Activated gamma-delta T cell (primary cell): ENCODE results near the gene HDHD3.

Experiments
- DNase-seq: peaks from one replicate; lab custom pipeline; 2025; lab: John Stamatoyannopoulos, UW

HDHD3 gene

DNA sequence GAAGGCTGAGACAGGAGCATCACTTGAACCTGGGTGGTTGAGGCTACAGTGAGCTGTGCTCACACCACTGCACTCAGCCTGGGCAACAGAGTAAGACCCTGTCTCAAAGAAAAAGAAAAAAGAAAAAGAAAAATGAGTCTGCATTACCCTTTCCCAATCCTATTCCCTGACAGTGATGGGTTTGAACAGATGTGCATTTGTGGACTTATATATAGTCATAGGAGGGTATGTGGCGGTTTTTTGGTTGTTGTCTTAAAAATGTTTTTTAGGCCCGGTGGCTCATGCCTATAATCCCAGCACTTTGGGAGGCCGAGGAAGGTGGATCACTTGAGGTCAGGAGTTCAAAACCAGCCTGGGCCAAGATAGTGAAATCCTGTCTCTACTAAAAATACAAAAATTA lies 13.4 kb downstream of the HDHD3 start:
- DNase-seq = no peak

GRCh38 chr9:113361304-113362018 lies 15.3 kb downstream of the HDHD3 start:
- no peak for DNase-seq

- no peak for DNase-seq
Measured at GRCh38 chr9:113360242-113360842, 16.4 kb downstream of the HDHD3 start.

- no peak for DNase-seq
Measured at GRCh38 chr9:113359385-113359784, 17.4 kb downstream of the HDHD3 start.

DNA sequence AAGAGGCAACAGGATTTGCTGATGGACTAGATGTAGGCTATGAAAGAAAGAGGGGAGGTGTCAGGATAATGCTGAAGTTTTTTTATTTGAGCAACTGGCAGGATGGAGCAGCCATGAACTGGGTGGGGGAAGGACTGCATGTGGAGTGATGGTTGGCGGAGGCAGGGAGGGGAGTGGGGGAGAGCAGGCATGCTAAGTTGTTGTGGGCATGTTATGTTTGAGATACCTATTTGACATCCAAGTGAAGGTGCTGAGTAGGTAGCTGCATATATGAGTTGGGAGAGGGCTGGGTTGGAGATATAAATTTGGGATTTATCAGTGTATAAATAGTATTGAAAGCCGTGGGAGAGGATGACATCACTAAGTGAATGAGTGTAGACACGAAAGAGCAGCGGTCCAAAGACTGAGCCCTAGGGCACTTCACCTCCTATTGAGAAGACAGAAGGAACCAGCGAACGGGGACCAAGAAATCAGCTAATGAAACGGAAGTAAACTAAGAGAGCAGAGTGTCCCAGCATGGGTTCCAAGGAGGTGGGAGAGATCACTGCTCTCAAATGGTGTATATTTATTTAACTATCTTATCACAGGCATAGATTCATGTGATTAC lies 20.0 kb downstream of the HDHD3 start:
- DNase-seq = no peak

DNA sequence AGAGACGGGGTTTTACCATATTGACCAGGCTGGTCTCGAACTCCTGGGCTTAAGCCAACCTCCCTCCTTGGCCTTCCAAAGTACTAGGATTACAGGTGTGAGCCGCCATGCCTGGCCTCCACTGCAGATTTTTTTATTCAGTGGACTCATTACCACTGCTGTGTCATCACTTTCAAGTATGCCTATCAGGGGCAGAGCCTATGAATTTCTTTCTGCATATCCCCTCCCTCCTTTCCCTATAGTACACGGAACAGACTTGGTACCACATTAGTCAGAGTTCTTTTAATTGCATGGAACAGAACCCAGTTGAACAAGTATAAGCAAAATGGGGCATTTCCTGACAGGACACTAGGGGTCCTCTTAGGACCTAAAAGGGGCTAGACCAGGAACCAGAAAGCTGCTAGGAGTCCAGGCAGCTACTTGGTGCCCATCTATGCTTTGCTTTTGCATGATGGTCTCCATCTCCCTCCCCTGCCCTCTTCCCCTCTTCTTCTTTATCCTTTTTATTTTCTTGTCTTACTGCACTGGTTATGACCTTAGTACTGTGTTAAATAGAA lies 21.7 kb downstream of the HDHD3 start:
- DNase-seq = no peak

DNA sequence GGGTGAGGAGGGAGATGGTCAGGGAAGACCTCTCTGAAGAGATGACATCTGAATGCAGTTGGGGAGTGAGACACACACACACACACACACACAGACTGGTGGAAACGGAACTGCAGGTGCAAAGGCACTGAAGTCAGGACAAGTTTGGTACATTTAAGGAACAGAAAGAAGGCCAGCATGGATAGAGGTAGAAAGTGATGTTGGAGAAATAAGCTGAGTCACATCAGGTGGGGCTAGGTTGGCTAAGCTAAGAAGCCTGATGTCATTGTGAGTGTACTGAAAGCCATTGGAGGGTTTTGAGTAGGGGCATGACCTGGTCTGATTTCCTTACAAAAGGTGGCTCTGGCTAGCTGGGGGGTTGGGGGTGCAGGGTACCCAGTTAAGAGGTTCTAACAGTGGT lies 24.4 kb downstream of the HDHD3 start:
- DNase-seq = no peak

GRCh38 chr9:113352006-113352405 lies 24.8 kb downstream of the HDHD3 start:
- no peak for DNase-seq

DNA sequence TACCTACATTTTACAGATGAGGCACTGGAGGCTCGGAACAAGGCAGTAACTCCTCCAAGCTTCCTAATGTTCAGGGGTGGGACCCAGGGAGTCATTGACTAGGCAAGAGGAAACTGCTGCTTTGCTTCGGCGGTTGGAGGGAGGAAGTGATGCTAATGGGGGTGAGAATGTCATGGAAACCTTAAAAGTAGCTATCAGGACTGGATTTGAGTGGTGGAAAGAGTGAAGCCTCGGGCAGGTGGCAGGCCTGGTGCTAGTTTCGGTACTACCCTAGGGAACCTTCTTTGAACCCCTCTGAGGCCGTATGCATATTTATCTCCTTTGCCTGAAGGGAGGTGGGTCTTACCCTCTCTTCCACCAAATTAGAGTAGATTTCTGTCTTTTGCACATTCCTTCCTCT lies 25.8 kb downstream of the HDHD3 start:
- no peak for DNase-seq

DNA sequence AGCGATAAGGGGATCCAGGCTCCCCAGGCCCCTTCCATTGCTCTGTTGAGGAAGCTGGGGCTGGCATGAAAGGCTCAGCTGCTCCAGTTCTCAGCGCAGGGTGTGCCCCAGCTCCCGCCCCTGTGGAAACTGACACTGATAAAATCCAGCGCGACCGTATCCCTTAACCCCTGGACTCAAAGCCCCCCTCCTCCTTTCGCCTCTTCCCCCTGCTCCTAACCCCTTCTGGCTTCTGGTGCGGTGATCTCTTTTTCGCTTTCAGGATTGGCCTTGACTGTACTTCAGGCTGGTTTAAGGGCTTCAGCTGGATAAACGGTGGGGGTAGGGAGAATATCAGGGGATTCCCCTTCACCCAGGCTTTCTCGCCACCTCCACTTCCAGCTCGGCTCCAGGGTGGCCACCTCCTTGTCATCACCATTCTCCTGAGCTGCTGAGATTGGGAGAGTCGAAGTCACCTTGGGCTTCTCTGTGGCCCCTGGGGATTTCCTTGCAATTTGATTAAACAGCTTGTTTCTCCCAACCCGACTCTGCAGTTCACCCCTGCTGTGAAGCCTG lies 26.6 kb downstream of the HDHD3 start:
- DNase-seq = no peak

DNA sequence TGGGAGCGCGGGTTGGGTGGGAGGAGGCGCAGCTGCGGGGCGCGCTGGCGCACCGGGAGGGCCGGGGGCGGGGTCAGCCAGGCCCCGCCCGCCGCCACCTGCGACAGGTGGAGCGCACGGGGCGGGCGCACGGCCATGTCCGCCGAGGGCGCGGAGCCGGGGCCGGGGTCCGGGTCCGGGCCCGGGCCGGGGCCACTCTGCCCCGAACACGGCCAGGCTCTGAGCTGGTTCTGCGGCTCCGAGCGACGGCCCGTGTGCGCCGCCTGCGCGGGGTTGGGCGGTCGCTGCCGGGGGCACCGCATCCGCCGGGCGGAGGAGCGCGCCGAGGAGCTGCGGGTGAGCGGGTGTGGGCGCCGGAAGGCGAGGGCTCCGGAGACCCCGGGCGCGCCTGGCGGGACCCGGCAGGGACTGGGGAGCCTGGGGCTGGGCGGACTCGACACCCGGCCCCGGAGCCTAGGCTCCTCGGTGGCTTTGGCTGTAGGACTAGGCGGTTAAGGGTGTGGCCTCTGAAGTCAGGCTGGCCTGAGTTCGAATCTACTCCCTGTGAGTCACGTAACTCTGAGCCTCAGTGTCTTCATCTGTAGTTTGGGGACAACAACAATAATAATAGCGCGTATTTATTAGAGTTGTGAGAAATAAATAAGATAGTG lies 27.2 kb downstream of the HDHD3 start, which contains the start of gene BSPRY:
Gene BSPRY (plus strand): TSS at position 97 of the 650 bp plus-strand sequence. CDS start 39 bp downstream, at position 136.
- DNase-seq = peak; percentile 20

DNA sequence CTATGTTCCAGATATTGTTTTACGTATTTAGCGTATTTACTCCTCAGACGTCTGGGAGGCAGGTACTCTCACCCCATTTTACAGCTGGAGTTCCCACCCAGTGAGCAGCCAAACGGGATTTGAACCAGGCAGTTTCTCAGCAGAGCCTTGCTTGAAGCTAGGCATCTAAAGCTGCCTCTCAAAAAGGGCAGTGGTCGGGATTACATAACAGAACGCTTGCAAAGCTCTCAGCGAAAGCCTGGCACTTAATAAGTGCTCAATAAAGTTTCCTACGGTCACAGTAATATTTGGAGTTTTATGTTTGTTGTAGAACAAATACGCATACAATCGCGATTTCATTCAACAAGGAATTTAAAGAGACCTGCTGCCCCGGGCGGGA lies 27.7 kb downstream of the HDHD3 start:
- DNase-seq = no peak

DNA sequence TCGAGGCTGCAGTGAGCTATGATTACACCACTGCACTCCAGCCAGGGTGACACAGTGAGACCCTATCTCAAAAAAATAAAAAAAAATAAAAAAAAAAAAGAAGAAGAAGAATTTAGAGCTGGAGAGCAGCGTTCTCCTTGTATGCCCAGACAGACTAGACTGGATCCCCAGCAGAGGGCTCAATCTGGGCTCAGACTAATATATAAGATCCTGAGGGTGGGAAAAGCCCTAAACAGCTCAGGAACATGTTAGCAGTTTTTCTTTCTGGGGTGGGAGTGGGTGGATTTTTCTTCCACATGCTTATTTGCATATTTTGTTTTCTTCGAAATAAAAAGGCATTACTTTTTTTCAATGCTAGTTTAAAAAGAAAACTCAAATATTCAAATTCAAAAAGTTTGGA lies 28.3 kb downstream of the HDHD3 start:
- DNase-seq = no peak

- DNase-seq = no peak
Measured at GRCh38 chr9:113345671-113346070, 31.1 kb downstream of the HDHD3 start.

- no peak for DNase-seq
Measured at GRCh38 chr9:113345190-113345589, 31.6 kb downstream of the HDHD3 start.

GRCh38 chr9:113343732-113344231 lies 33.0 kb downstream of the HDHD3 start:
- DNase-seq = no peak

DNA sequence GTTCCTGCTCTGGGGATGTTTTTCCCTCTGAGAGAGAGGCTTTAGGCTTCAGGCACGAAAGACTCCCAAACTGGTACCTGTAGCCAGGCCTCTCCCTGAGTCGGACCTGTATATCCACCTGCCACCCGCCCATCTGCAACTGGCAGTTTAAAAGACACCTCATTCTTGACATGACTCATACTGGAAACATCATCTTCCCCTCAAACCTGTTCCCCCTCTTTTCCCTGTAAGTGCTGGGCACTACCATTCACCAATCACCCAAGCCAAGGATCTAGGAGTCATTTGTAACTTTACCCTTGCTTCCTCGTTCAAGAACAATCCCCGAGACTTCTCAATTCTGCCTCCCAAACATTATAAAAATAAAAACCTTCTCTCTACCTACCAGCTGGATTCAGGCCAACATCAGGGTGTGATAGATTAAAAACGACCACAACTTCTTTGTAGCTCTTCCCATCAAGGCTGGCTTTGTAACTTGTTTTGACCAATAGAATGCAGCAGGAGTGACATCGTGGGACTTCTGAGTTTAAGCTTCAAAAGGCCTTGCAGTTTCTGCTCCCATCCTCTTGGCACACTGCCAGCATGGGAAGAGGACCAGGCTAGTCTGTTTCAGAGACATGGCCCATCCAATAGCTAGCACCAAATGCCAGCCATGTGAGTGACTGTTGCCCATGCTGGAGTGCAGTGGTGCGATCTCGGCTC lies 34.9 kb downstream of the HDHD3 start:
- no peak for DNase-seq

GRCh38 chr9:113340011-113340699 lies 36.6 kb downstream of the HDHD3 start, which contains the start of gene WDR31:
Gene WDR31, minus strand, starts transcription at chr9:113340275. Its CDS starts 8,253 bp downstream, at chr9:113332022.
- peak; percentile 52 for DNase-seq

DNA sequence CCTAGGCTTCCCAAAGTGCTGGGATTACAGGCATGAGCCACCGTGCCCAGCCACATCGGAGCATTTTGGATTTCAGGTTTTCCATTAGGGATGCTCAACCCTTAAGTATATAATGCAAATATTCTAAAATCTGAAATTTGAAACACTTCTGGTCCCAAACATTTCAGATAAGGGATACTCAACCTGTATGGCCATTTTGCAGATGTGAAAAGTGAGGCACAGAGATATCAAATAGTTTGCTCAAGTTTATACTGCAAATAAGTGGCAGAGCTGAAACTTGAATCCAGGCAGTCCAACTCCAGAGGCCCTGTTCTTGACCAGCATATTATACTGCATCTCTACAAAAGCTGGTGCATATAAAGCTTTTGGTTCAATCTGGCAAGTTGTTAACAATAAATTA lies 39.1 kb downstream of the HDHD3 start:
- DNase-seq = no peak

- DNase-seq = no peak
Measured at GRCh38 chr9:113331780-113332179, 45.0 kb downstream of the HDHD3 start.
